A549 (cell line): ENCODE results near the gene KRTAP5-8. TPM values are rescaled to one million over a fixed set of nuclear protein-coding genes. Genes with fewer than 3 reads are reported as not detected.
A peak's percentile ranks its signal among the peaks of the same experiment; 100 is the strongest.
"Not testable (repeated sequence)": the region's sequence is repeated elsewhere in the genome, so short reads cannot be mapped to it uniquely, and the experiment has no call there.

ENCODE experiments used
- ATAC-seq, 2 experiments: fragments of 200-7000 bp in 1 of 2; fragments of >200 bp in 1 of 2; cut with Nextera tagmentation in 1 of 2; cut with Tn5 transposase in 1 of 2; 3 replicates each; pipeline versions ENCODE4 v1.8.0 to v1.9.1; 2018 to 2020; ENCODE audit warnings: mild to moderate bottlenecking in 1 of 2, moderate library complexity in 1 of 2
- CTCF ChIA-PET: fragments of 300-600 bp; sonication (Branson Sonifier 250); formaldehyde crosslinking; extraction: SDS; loops from one replicate; lab custom pipeline; 2021; ENCODE audit warnings: antibody characterized with exemption, inconsistent platforms; lab: Yijun Ruan, JAX
- POLR2A ChIA-PET: fragments of 350-600 bp; formaldehyde crosslinking; extraction: SDS; loops from one replicate; lab custom pipeline; 2021; ENCODE audit warnings: antibody characterized with exemption, inconsistent platforms; lab: Yijun Ruan, JAX
- DNase-seq, 2 experiments: peaks; one replicate each; pipeline versions ENCODE4 v3.0.0 to v3.0.0-alpha.2; 2011 to 2016; ENCODE audit warnings: low read depth in 1 of 2, low spot score in 1 of 2
- FAIRE-seq: peaks from 2 replicates; lab custom pipeline; 2011; peaks lifted over from hg19 to GRCh38; lab: Jason Lieb, UNC
- H3K27ac ChIP-seq, 2 experiments: fragments of >200 bp; sonication (Bioruptor Twin); formaldehyde crosslinking; 3 replicates each; pipeline ENCODE4 v1.5.1; 2016 to 2017
- H3K4me1 ChIP-seq: fragments of >200 bp; sonication (Bioruptor Twin); formaldehyde crosslinking; 3 replicates; pipeline ENCODE4 v1.6.1; 2016
- H3K4me2 ChIP-seq: fragments of >200 bp; sonication (Bioruptor Twin); formaldehyde crosslinking; 3 replicates; pipeline ENCODE4 v1.6.1; 2016
- H3K4me3 ChIP-seq: fragments of >200 bp; sonication (Bioruptor Twin); formaldehyde crosslinking; 3 replicates; pipeline ENCODE4 v1.5.1; 2016
- H3K9me3 ChIP-seq: fragments of >200 bp; sonication (Bioruptor Twin); formaldehyde crosslinking; 3 replicates; pipeline ENCODE4 v1.6.1; 2016
- ATOH8 ChIP-seq: fragments of 250-450 bp; sonication (Bioruptor Pico); IDR thresholded peaks from 2 replicates; pipeline ENCODE4 v1.5.0; 2020; ENCODE audit warnings: low read depth, mild to moderate bottlenecking, moderate library complexity
- BCL3 ChIP-seq: fragments of >200 bp; sonication (Bioruptor Twin); formaldehyde crosslinking; IDR thresholded peaks from 3 replicates; pipeline ENCODE4 v1.6.1; 2016
- BHLHE40 ChIP-seq: IDR thresholded peaks from 2 replicates; pipeline ENCODE4 v1.6.1; 2012; ENCODE audit warnings: low read depth, low read length, inconsistent platforms
- CBX2 ChIP-seq: fragments of 200-600 bp; sonication (generic); IDR thresholded peaks from 2 replicates; pipeline ENCODE4 v1.6.1; 2016; ENCODE audit warnings: low read depth, mild to moderate bottlenecking, borderline replicate concordance
- CEBPB ChIP-seq, 2 experiments: fragments of >200 bp in 1 of 2; sonication (Bioruptor Twin) in 1 of 2; formaldehyde crosslinking in 1 of 2; IDR thresholded peaks; 2 replicates each; pipeline ENCODE4 v1.6.1; 2012 to 2016
- CHD4 ChIP-seq: fragments of 200-600 bp; sonication (generic); IDR thresholded peaks from 2 replicates; pipeline ENCODE4 v1.6.1; 2016; ENCODE audit warnings: antibody characterized with exemption, mild to moderate bottlenecking, borderline replicate concordance
- E2F6 ChIP-seq: IDR thresholded peaks from 2 replicates; pipeline ENCODE4 v1.6.1; 2012; ENCODE audit warnings: low read depth, borderline replicate concordance
- EP300 ChIP-seq, 2 experiments: fragments of >200 bp; sonication (Bioruptor Twin); formaldehyde crosslinking; IDR thresholded peaks; 2 replicates in 1 of 2; 3 replicates in 1 of 2; pipeline ENCODE4 v1.6.1; 2016 to 2017
- FOSB ChIP-seq: fragments of 250-450 bp; sonication (Bioruptor Pico); IDR thresholded peaks from 2 replicates; pipeline ENCODE4 v1.5.0; 2020; ENCODE audit warnings: mild to moderate bottlenecking, moderate library complexity
- HOXA7 ChIP-seq: fragments of 250-450 bp; sonication (Bioruptor Pico); IDR thresholded peaks from 2 replicates; pipeline ENCODE4 v1.5.0; 2020; ENCODE audit warnings: mild to moderate bottlenecking, moderate library complexity
- HOXB13 ChIP-seq: fragments of 250-450 bp; sonication (Bioruptor Pico); IDR thresholded peaks from 2 replicates; pipeline ENCODE4 v1.5.0; 2020; ENCODE audit warnings: low read depth, mild to moderate bottlenecking, moderate library complexity
- JUN ChIP-seq, 2 experiments: fragments of >200 bp; sonication (Bioruptor Twin); formaldehyde crosslinking; IDR thresholded peaks; 2 replicates in 1 of 2; 3 replicates in 1 of 2; pipeline ENCODE4 v1.6.1; 2016 to 2017
- POLR2A ChIP-seq: IDR thresholded peaks from 2 replicates; pipeline ENCODE4 v1.6.1; 2012; ENCODE audit warnings: mild to moderate bottlenecking, low read length
- RAD21 ChIP-seq, 2 experiments: fragments of >200 bp in 1 of 2; sonication (Bioruptor Twin) in 1 of 2; formaldehyde crosslinking in 1 of 2; IDR thresholded peaks in 1 of 2; conservative IDR thresholded peaks in 1 of 2; 2 replicates in 1 of 2; 3 replicates in 1 of 2; pipeline ENCODE4 v1.6.1; 2012 to 2018; ENCODE audit warnings: inconsistent platforms in 1 of 2
- RARB ChIP-seq: fragments of 250-450 bp; sonication (Bioruptor Pico); IDR thresholded peaks from 2 replicates; pipeline ENCODE4 v1.8.0; 2021; ENCODE audit warnings: mild to moderate bottlenecking, moderate library complexity
- RNF2 ChIP-seq: fragments of 200-600 bp; sonication (generic); IDR thresholded peaks from 2 replicates; pipeline ENCODE4 v1.6.1; 2016; ENCODE audit warnings: low read depth, mild to moderate bottlenecking, antibody characterized with exemption, moderate library complexity, borderline replicate concordance
- SMC3 ChIP-seq: fragments of >200 bp; sonication (Bioruptor Twin); formaldehyde crosslinking; IDR thresholded peaks from 3 replicates; pipeline ENCODE4 v1.6.1; 2018; ENCODE audit warnings: inconsistent platforms
- SREBF2 ChIP-seq: fragments of 450-650 bp; IDR thresholded peaks from 2 replicates; pipeline ENCODE4 v1.6.1; 2014; ENCODE audit warnings: mild to moderate bottlenecking, moderate library complexity
- ZC3H11A ChIP-seq: fragments of 450-650 bp; IDR thresholded peaks from 2 replicates; pipeline ENCODE4 v1.6.1; 2014; ENCODE audit warnings: antibody characterized with exemption, mild to moderate bottlenecking
- WGBS: methylation state at CpG from one replicate; pipeline ENCODE4 v1.1.6; 2017; ENCODE audit errors: missing lambda C conversion rate; 5-methylcytosine and 5-hydroxymethylcytosine counted together
- polyA plus RNA-seq, 4 experiments: library from polyadenylated mRNA; depleted of rRNA in 3 of 4; stranded (reverse); fragments of >200 nt; fragmentation: RNase III in 1 of 4; extraction: RNeasy Plus Mini Kit Qiagen cat#74134 plus additional on column Dnase treatment in 1 of 4; gene quantifications; 2 replicates in 3 of 4; 3 replicates in 1 of 4; pipeline ENCODE4 v1.2.3, GENCODE V29; 2011 to 2017

KRTAP5-8 gene
- polyA plus RNA-seq, 2 of the 4 experiments (the other 2 are of a cell fraction), result not detected

GRCh38 chr11:71580057-71581003 is 42.5 kb downstream of the KRTAP5-8 start (continued):
- TF ChIP-seq SMC3 (0 out of 3 replicates have a peak, but pooled peaks have one; percentile 25), RNF2 (no peak), E2F6 (peak; percentile 54; the same call in 1 of the 2 replicates), HOXA7 (no peak)
- TF ChIP-seq, all 56 proteins: peak for 5

DNA sequence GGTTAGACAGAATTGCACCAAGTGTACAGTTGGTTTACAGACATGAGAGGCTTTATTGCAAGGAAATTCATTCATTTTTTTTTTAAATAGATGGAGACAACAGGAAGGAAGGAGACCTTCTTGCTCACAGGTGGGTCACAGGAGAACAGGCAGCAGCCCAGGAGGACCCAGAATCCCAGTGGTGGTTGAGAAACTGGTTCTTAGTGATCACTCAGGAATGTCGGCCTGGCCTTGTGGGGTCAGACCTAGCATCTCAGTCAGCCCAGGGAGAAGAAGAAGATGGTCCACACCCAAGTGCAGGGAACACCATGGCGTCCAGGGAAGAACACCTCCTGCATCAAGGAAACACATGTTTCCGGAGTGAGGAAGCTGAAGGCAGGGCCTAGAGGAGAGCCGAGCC is 44.0 kb downstream of the KRTAP5-8 start:
- POLR2A ChIA-PET, result no interaction called here
- FAIRE-seq, result no peak

DNA sequence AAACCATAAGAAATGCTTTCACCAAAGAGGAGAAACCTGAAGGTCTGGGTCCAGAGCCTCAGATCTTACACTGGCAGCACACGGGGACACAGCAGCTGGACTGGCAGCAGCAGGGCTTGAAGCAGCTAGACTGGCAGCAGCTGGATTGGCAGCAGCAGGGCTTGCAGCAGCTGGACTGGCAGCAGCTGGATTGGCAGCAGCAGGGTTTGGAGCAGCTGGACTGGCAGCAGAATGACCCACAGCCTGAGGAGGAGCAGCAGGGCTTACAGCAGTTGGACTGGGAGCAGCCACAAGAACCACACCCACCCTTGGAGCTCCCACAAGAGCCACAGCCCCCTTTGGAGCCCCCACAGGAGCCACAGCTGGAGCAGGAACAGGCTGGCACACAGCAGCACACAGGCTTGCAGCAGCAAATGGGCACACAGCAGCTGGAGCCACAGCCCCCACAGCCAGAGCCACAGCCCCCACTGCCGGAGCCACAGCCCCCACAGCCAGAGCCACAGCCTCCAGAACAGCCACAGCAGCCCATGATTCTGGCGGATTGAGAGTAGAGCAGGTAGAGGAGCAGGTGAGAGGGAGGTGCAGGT is 44.6 kb downstream of the KRTAP5-8 start, which contains the start of gene KRTAP5-11:
TSS of gene KRTAP5-11 (minus strand) at position 567 of the 587 bp plus-strand sequence. CDS start at position 529, 38 bp downstream.
- no peak within 1 kb of the TSS for H3K4me2 ChIP-seq
- no peaks in the 10 kb centered on the region for H3K9me3 ChIP-seq
- ChIA-PET CTCF (interaction anchor here (1.0 to 2.5 kb wide), 3 partner anchors 14 to 167 kb away, joined by 3 to 7 read pairs (median 3); no protein-coding TSS in a partner anchor), POLR2A (no interaction called here)
- no peak within 1 kb of the TSS for H3K4me3 ChIP-seq
- H3K27ac ChIP-seq, result no peak within 1 kb of the TSS
- WGBS, result 18% methylated on average over 2 of the region's 3 CpGs
- ATAC-seq (no peak), FAIRE-seq (no peak), DNase-seq (no peak)
- TF ChIP-seq HOXB13 (CRISPR knock-in tag), result no peak
- no peak for TF ChIP-seq E2F6
- TF ChIP-seq RAD21 (conservative IDR thresholded peaks at IDR 0.05 in 1 of 2, IDR thresholded peaks at IDR 0.05 in 1 of 2), result no peak
- no peak for TF ChIP-seq SREBF2
- TF ChIP-seq CBX2, result no peak
- TF ChIP-seq RARB (CRISPR knock-in tag), result no peak
- no peak for TF ChIP-seq FOSB (CRISPR knock-in tag)
- no peak for TF ChIP-seq EP300 (IDR thresholded peaks at IDR 0.05)
- TF ChIP-seq POLR2A, result no peak
- 0 out of 3 replicates have a peak, but pooled peaks cover 2% of the 10 kb centered on the region for H3K4me1 ChIP-seq

More for the DNA sequence above, 44.0 kb downstream of the KRTAP5-8 start:
- Histone ChIP-seq H3K9me3 (no peaks in the 10 kb centered on the region), H3K4me1 (0 out of 3 replicates have a peak, but pooled peaks cover 2% of the 10 kb centered on the region), H3K4me2 (no peak overlapping the region), H3K4me3 (no peak overlapping the region), H3K27ac (no peak overlapping the region)
- ATAC-seq, result no peak
- DNase-seq, result no peak
- no peak for TF ChIP-seq ZC3H11A
- no peak for TF ChIP-seq BCL3
- TF ChIP-seq CHD4, result no peak
- no peak for TF ChIP-seq BHLHE40
- no peak for TF ChIP-seq ATOH8 (CRISPR knock-in tag)
- no peak for TF ChIP-seq JUN (IDR thresholded peaks at IDR 0.05)
- TF ChIP-seq CEBPB (IDR thresholded peaks at IDR 0.05), result no peak
- TF ChIP-seq RARB (CRISPR knock-in tag), result no peak
- CTCF ChIA-PET, result interaction anchor here (1.0 to 2.5 kb wide), 4 partner anchors 7 to 168 kb away, joined by 3 to 12 read pairs (median 5); no protein-coding TSS in a partner anchor
- WGBS, result 41% methylated on average over 4 of the region's 4 CpGs

- H3K4me3 ChIP-seq, H3K9me3 ChIP-seq, H3K4me1 ChIP-seq, H3K4me2 ChIP-seq, FAIRE-seq, ATAC-seq, POLR2A ChIA-PET, DNase-seq, H3K27ac ChIP-seq: not testable (repeated sequence)
- CTCF ChIA-PET, result interaction anchor here (1.3 to 2.5 kb wide), 2 partner anchors 15 to 167 kb away, joined by 3 to 7 read pairs; no protein-coding TSS in a partner anchor
- 81% methylated on average over 2 of the region's 2 CpGs for WGBS
Observed at GRCh38 chr11:71582969-71583368, 45.1 kb downstream of the KRTAP5-8 start.

DNA sequence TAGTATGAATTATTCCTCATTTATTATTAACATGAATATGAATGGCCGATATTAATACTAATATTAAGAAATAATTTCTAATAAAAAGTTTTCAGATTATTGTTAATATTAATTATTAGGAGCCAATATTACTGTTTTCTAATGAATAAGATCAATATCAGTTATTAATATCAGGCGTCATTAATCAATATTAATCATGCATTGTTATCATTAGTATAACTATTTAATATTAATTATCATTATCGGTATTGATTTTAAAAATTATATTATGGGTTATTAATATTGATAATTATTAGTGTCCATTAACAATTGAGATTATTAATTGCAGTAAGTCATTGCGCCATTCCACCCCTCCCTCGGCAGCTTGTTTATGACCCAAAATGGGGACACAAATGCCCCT is 47.8 kb downstream of the KRTAP5-8 start:
- H3K4me3 ChIP-seq, DNase-seq, CTCF ChIA-PET, H3K9me3 ChIP-seq, POLR2A ChIA-PET, H3K4me2 ChIP-seq, H3K4me1 ChIP-seq, ATAC-seq, FAIRE-seq, H3K27ac ChIP-seq: not testable (repeated sequence)
- WGBS, result 39% methylated on average over 5 of the region's 5 CpGs

- H3K4me1 ChIP-seq, ATAC-seq, H3K9me3 ChIP-seq, H3K4me2 ChIP-seq, H3K4me3 ChIP-seq, POLR2A ChIA-PET, FAIRE-seq, DNase-seq, H3K27ac ChIP-seq: not testable (repeated sequence)
- WGBS, result 36% methylated on average over 4 of the region's 4 CpGs
- CTCF ChIA-PET, result interaction anchor here (1.9 kb wide), 1 partner anchor 8 kb away, joined by 12 read pairs; no protein-coding TSS in a partner anchor
Observed at GRCh38 chr11:71588314-71588713, 50.5 kb downstream of the KRTAP5-8 start.
